CD4-positive, alpha-beta T cell treated with Interleukin-10 for 1 hour (primary cell): ENCODE data around the gene CDK6.

Experiments
- DNase-seq: peaks from one replicate; pipeline ENCODE4 v3.0.0-alpha.2; 2020

CDK6 gene

DNA sequence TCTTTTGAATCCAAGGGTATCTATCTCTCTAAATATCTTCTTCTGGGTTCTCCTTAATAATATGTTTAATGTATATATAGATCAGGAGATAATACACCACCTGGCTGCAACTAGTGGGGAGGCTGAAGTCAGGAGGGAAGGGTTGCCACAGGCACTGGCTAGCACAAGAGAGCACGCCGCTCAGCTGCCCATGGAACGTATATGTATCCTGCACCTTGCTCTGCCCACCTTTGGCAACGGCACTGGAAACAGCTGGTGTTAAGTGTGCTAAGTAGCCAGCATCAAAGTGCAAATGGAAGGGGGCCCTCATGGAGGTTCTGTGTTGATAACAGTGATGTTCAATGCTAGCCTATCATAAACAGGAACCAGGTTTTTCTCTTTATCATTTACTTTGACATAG is 196.4 kb downstream of the CDK6 start:
- no peak for DNase-seq

DNA sequence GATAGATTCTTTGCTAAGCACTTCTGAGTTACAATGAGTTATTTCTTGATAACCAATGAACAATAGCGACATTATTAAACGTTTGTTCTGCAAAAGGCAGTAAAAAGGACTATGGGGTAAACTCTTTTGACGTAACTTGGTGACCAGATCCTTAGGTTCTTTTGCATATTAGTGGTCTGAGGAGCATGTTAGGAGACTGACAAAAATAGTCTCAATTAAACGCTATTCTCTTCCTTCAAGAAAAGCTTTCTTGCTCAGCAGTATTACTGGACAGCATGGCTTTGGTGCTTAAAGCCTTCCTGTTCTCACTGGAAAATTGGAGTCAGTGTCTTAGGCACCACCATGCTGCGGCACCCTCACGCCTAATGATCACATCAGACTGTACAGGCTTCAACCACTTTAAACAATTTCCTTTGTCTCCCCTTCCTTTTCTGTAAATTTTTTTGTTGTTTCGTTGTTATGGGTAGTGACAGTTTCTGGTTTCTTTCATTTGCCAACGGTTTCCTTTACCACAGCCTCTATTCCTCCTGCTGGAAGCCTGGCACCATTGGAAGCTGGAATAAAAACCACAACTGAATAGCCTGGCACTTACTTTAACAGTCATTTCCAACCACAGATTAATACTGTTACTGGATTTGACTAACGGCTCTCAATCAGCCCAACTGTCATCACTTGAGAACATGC is 197.0 kb downstream of the CDK6 start:
- DNase-seq: peak; percentile 34

DNA sequence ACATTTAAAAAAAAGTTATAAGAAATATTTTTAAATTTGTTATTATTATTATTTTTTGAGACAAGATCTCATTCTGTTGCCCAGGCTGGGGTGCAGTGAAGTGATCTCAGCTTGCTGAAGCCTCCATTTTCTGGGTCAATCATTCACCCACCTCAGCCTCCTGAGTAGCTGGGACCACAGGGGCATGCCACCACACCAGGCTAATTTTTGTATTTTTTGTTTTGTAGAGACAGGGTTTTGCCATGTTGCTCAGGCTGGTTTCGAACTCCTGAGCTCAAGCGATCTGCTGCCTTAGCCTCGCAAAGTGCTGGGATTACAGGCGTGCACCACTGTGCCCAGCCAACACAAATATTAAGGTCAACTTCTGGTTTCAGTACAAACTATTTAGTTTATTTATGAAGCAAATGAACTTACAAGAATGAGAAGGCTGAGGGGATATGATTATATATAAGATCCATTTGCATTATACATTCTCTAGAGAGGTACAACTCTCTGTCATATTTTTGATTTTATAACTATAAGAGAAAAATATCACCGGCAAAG is 200.3 kb downstream of the CDK6 start:
- no peak for DNase-seq

DNA sequence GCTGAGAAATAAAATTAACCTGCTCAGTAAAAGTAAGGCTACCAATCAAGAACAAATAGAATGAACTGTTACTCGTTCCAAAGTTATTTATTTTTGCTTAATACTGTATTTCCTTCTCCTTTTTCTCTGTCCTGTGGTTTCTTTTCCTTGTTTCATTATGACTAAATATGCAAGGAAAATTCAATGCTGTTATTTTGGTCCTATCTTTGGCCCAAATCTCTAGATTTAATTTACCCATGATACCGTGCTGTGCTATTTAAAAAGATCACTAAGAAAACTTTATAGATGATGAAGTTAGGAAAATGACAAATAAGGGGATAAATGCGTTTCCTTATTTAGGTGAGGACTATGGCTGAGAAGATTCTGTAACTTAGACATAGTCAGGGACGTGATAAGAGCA is 200.8 kb downstream of the CDK6 start:
- no peak for DNase-seq

DNA sequence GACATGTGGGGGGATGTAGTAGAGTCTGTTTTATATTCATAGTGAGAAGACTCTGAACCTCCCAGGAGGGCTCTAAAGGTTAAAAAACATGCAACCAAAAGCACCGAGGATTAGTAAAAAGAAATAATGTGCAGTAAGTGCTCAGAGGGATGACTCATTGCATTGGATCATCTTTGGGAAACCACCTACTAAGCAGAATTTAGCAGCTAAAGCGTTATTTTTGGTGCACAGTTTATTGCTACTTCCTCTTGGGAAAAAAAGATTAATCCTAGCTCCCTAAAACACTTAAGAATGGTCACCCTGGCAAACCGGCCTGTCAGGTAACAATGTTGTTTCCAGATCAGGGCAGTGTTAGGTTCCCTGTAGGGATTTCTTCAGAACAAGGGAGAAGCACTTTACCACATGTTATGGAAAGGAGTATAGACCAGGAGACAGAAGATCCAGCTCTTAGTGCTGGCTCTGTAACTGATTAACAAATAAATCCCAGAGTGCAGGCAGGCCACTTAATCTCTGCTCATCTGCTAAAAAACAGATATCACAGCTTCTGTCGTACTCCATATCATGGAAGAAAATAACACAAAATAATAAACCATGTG is 201.4 kb downstream of the CDK6 start:
- peak; percentile 31 for DNase-seq

DNA sequence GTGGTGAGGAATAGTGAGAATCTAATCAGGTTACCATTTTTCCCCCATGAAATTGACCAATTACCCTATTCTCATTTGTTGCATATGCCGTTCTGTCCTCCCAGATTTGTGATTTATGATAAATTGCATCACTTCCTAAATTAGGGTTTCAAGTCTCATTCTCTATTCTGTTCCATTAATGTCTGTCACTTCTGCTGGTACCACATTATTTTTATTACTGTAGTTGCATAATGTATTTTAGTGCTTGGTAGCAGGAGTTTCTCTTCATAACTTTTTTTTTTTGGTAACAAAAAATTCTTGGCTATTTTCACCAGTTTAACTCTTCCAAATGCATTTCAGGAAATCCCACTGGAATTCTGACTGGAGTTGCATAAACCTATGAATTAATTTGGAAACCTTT is 202.2 kb downstream of the CDK6 start:
- DNase-seq: no peak

DNA sequence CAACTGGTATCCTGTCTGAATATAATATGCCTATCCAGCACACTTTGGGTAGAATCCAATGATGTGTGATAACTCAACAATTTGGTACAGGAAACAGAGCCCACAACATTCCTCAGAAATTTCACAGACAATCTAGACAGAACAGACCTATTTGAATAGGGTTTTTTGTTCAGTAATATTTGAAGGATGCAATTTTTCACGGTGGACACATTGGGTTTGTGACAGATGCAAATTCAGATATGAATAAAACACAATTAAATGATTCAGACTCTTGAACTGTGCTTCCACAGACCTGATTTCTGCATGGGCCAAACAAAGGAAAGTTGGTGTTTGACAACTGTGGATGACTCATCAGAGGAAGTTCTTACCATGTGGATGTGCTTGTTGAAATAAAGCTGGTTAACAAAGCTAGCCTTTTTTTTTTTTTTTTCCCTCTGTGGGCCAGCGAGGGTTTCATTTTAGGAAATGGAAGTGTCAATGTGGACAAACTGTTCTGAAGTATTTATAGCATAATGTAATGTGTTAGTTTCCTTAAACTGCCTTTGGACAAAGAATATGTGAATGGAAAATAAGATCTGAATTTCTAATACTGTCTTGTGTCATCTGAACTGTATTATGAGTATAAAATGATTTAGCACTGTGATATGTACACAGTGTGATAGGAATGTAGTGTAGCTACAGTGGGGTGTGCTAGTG is 203.0 kb downstream of the CDK6 start:
- DNase-seq: peak; percentile 55

DNA sequence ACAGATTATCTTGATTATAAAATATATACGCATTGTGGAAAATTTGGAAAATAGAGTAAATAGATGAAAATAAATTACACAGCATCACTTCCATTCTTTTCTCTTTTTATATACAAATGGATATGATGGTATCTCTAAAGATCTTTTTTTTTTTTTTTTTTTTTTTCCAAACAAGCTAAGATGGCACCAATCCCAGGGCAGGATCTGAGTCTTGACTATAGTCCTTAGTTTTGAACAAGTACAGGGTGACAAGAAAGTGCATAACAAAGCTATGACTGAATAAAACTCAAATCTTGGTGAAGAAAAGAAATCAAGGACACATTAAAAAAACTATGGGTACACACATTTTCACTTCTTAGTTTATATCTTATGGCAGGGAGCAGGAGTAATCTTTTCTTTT is 203.6 kb downstream of the CDK6 start:
- DNase-seq: no peak

DNA sequence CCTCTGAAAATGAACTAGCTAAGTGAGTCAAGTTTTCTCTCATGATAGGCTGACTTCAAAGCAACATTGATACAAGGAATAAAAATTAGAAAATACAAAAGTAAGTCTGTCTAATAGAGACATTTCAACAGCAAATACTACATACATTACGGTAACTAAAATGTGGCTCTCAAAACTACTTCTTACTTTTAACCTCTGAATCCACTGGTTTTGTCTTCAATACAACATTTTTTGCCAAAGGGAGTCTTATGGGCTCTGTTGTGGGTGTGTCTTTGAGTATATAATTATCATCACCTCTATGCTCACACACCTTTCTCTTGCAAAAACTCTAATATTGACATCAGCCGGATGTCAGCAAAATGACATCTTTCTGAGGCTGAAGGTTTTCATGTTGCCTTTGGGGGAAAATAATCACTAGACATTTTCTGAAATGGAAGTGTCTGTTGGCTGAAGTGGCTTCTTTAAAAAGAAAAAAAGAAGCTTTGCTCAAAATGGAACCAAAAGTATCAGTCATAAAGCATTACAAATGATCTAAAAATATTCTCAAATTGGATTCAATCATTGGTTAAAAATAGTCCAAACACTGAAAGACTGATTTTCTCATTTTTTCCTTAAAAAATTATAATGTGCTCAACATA is 204.4 kb downstream of the CDK6 start:
- DNase-seq: no peak

DNA sequence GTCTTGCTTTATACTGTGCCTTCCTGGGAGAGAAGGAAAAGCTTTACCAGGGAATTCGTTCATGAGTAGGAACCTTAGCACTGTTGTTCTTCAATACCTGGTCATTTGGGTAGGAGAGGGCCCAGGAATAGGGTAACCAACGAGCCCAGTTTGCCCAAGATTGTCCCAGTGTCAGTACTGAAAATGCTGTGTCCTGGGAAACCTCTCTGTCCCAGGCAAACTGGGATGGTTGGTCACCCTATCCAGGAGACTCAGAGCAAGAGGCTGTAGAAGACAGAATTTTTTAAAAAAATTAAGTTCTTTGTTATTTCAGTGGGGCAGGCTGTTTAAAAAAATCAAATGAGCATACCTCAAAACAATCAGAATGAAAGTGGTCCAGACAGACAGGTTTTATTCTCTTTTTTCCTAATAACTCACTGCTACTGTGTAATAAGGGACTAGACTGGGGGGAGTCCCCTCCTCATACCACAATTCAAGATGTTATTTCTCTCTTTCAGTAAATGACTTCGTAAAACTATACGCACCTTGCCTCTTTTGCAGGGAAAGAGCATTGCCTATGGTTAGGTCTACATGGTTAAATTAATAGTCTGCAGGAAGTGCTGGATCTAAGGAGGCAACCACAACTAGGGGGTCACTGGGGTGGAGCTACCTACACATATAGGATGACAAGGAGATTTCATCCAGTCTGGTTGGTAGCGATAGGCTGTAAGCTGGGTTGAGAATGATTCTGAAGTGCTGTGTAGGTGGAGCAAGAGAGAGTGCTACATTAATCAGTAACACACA is 205.1 kb downstream of the CDK6 start:
- DNase-seq: no peak

DNA sequence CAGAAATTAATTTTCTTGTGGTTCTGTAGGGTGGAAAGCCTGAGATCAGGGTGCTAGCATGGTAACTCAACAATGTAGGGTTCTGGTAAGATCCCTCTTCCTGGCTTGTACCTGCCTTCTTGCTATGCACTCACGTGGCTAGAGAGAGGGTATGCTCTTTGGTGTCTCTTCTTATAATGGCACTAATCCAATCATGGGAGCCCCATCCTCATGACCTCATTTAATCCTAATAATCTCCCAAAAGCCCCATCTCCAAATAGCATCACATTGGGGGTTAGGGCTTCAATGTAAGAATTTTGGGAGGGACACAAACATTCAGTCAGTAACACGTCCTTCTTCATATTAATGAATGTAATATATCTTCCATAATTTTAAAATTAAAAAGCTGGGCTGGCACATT is 206.6 kb downstream of the CDK6 start:
- DNase-seq: no peak

DNA sequence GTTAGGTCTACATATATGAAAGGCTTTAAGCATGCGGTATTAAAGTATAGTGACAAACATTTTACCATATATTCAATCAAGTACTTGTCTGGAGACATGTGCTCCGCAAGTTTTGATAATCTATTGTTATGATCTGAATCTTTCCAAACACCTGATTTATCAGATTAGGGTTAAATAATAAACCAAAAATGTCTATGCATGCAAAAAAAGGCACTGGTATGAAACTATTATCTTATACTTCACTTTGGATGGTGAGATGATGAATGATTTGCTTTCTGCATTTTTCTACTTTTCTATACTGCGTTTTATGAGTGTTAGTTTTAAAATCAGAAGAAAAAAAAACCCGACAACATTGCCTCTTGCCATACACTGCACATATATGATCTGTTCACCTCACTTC is 208.4 kb downstream of the CDK6 start:
- DNase-seq: no peak

DNA sequence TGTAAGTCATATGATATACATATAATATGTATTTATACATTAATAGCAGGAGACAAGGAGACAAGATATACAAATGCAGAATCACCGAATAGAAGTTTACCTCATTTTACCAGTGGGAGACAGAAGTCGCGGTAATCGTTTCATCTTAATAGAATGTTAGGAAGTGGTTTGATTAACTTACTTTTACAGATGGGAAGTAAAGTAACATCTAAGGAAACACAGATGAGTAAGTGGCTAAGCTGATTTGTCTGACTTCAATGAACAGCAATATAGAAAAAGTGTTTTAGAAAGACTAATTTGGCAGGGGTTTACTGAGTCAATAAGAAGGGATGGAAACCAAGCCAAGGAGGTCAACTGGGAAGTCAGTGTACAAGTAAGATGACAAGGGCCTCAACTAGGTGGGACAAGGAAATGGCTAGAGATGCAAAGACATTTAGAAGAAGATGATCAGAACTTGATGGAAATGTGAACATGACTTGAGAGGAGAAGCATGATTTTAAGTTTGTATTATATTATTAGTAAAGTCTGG is 210.0 kb downstream of the CDK6 start:
- no peak for DNase-seq

DNA sequence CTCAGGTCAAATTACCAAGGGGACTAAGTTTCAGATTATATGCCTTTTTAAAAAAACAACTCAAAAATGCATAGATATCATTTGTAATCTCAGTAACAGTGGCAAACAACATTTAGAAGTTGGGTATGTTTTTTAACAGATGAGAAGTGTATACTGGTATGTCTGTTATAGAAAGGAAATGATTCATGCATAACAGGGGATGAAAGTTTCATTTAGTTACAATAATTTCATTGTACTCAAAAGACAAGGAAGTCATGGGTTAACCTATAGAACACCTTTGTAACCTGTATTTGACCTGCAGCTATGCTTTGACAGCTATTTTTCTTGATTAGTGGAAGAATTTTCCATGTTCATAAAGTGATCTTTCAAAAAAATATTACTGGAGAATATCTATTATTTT is 210.8 kb downstream of the CDK6 start:
- no peak for DNase-seq

DNA sequence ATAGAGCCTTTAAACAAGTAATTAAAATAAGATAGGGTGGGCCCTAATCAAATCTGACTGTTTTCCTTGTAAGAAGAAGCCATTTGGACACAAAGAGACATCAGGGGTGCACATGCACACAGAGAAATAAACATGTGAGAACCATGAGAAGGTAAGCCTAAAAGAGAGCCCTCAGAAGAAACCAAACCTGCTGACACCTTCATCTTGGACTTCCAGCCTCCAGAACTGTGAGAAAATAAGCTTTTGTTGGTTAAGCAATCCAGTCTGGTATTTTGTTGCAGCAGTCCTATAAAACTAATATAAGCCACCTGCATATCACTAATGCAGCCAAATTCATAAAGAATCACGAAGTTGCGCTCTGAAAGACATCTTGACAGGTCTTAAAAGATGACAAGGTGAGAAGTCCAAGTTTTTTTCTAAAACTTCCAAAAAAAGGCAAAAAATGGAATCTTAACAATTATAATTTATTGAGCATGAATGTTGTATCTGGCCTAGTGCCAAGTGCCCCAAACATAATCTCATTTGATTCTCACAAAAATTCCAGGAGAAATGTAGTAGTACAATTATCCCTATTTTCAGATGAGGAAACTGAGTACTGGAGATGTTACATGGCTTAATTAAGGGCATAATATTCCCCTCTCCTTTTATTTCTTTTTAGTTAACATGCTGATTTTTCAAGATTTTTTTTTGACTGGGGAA is 211.9 kb downstream of the CDK6 start:
- no peak for DNase-seq

DNA sequence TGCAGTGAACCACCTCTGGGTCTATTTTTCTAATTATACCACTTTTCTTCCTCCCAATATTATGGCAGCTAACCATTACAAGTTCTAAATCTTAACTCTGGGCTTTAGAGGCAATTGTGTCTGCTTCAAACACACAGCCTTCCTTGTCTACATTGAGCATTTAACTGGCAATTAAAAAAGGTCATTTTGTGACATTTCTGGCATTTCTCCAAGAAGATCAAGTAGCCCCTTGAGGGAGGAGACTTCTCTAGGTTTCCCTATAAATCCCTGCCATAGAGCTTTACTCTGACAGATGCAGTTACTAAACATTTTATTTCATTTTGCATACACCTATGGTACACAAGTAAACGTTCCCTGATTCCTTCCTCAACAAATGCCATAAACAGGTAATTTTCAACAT is 212.8 kb downstream of the CDK6 start:
- DNase-seq: no peak

DNA sequence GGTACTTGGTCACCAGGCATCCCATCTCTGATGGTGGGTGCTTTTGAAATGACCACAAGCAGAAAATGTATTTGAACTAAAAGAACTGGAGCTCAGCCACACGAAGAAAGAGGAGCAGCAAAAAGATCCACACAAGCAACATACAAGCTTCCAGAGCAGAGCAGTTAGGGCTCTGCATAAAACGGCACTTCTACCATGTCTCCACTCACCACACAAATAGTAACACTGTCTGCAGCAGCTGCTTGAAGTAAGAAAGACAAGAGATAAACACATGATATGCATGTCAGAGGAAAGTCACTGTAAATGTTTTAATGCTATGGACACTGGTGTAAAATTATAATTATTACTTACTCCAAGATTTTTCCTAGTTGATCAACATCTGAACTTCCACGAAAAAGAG is 213.7 kb downstream of the CDK6 start:
- no peak for DNase-seq

DNA sequence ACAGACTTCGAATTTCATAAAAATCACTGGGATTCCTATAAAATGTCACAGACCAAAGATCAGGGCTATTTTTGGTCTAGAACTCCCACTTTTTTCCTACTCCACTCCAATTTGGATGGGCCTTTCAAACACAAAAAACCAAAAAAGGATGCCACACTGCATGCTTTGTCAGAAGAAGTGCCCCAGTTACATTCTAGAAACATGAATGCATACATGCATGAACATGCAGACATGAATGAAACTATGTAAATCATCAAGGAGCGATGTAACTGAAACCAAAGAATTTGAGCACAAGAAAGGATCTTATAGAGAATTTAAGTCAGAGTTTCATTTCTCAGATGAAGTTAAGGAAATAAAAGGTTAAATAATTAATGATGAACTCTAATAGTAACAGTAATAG is 214.3 kb downstream of the CDK6 start:
- DNase-seq: no peak

DNA sequence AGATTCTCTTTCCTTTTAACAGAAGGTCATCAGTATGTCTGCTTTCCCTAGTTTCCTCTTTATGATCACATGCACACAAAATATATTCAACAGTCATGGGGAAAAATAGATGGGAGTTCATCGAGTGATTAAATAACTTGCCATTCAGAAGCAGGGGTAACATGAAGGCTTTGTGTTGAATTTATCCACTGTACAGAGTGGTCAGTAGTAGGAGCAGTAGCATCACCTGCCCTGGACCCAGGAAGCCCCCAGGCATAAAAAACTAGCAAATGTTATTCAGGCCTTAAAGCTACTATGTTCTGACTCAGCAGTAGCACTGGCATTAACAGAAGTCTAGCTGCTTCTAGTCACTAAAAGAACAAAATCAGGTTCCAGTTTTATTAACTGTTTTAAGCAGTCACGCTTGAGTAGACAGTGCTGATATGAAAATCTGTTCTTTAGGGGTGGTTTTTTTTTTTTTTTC is 214.8 kb downstream of the CDK6 start:
- DNase-seq: no peak

DNA sequence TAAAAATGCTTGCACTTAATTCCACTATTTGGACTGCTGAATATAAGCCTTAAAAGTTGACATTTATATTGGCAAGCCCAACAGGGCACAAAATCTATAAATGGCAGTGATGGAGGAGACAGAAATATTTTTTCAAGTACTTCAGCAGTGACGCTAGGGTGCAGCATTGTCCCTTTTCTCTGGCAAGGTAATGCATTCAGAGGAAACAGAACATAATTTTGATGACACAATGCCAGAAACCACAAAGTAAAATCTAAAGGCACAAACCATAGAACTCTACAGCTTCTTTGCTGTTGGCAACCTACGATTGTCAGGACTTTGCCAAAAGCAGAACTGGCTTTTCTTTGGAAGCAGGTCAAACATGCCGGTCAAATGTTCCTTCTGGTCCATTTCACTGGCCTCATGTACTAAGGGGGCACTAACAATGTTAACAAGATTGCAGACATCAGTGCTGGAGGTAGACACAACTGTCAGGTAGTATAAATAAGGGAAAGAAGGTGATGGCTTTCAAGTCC is 215.3 kb downstream of the CDK6 start:
- DNase-seq: peak; percentile 86

DNA sequence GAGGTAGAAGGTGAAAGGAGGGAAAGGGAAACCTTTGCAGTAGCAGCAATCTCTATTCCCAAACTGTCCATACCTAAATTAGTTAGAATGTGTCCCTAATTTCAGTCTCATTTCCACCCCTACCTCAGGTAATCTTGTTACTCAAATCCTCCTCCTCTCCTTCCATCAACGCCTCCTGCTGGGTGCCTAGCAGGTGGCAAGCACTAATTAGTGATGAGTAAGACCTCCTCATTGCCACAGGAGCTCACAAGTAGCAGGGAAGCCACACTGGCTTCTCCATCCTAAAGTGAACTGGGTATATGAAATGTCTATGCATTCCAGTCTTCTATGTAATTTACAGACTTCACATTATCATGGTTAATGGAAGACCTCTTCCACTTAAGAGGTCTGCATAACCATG is 220.5 kb downstream of the CDK6 start:
- no peak for DNase-seq
